Left lung (tissue), 14 donors: ENCODE measurements around the gene HBEGF. TPM values are rescaled to one million over a fixed set of nuclear protein-coding genes. Genes with fewer than 3 reads are reported as not detected.

Experiments used
- ATAC-seq: fragments of 200-7000 bp; cut with Tn5 transposase; one replicate; pipeline ENCODE4 v1.9.1; 2020; ENCODE audit warnings: moderate library complexity
- DNase-seq, 4 donors: peaks; one replicate each; pipeline ENCODE4 v3.0.0-alpha.2; 2013 to 2020
- H3K27ac ChIP-seq, 2 donors: fragments of 200-600 bp; sonication (generic) in 1 of 2; one replicate each; pipeline versions ENCODE4 v1.5.0 to v1.8.0; 2020 to 2021
- H3K27me3 ChIP-seq, 2 donors: fragments of 200-600 bp; sonication (generic) in 1 of 2; one replicate each; pipeline versions ENCODE4 v1.5.0 to v1.8.0; 2020 to 2021
- H3K36me3 ChIP-seq, 2 donors: fragments of 200-600 bp; sonication (generic) in 1 of 2; one replicate each; pipeline versions ENCODE4 v1.5.0 to v1.8.0; 2020 to 2021
- H3K4me1 ChIP-seq, 2 donors: fragments of 200-600 bp; one replicate each; pipeline ENCODE4 v1.8.0; 2021
- H3K4me3 ChIP-seq, 2 donors: fragments of 200-600 bp; sonication (generic) in 1 of 2; one replicate each; pipeline versions ENCODE4 v1.5.0 to v1.8.0; 2020 to 2021; ENCODE audit warnings: mild to moderate bottlenecking in 1 of 2
- H3K9me3 ChIP-seq, 2 donors: fragments of 200-600 bp; sonication (generic) in 1 of 2; one replicate each; pipeline versions ENCODE4 v1.5.0 to v1.8.0; 2020 to 2021
- CTCF ChIP-seq, 2 donors: fragments of 200-600 bp; sonication (generic) in 1 of 2; IDR thresholded peaks; one replicate each; pipeline versions ENCODE4 v1.5.0 to v1.8.0; 2021; ENCODE audit warnings: antibody characterized with exemption in 2 of 2
- intact Hi-C, 2 donors: fragments of 100-400 bp; cut with DNase I; formaldehyde crosslinking; loops; one replicate each; pipeline versions ENCODE4 v1.11.2 to v1.14.2; 2022
- long read RNA-seq, 12 donors: library from polyadenylated mRNA in 2 of 12; unstranded in 2 of 12; transcript quantifications; one replicate each; pipeline ENCODE4 v2.0.0 and lab custom pipeline, GENCODE V29; 2019 to 2026
- polyA plus RNA-seq, 6 donors: library from polyadenylated mRNA; unstranded; fragments of 120-200 nt; gene quantifications; one replicate each; pipeline ENCODE4 v1.2.1, GENCODE V29; 2013; ENCODE audit not compliant: insufficient read length in 6 of 6
- total RNA-seq, 2 donors: library from RNA; stranded (reverse); fragmentation: NEBNext Ultra II Directional; extraction: Animal tissue kit (Norgen Biotek cat#: 25700); gene quantifications; one replicate each; pipeline ENCODE4 v1.2.1, GENCODE V29; 2021
- donor health status: DM: no; HTN: yes; CAD: no.
- donor health status: DM: no; HTN: no; CAD: no.

The HBEGF gene
- total RNA-seq (10 to 100 TPM; 18.1 to 33.8 TPM), polyA plus RNA-seq (10 to 100 TPM in 2 of 6 donors, 1 to 10 TPM in 4; 5.4 to 12.7 (median 7.6) TPM)
- long read RNA-seq, donor 1, partial matches to known transcripts: 0 of 2 reads
- long read RNA-seq, donor 1, other reads (novel, unspliced or antisense): 0 of 2 reads
- long read RNA-seq, donor 2, partial matches to known transcripts: 0 of 2 reads
- long read RNA-seq, donor 2, other reads (novel, unspliced or antisense): 0 of 2 reads
- long read RNA-seq, donor 3, partial matches to known transcripts: 7 of 9 reads
- long read RNA-seq, donor 3, other reads (novel, unspliced or antisense): 0 of 9 reads
- long read RNA-seq, donor 4, transcript HBEGF-201 (6 exons, 2,386 nt): major isoform, 16 of 23 reads
- long read RNA-seq, donor 4, partial matches to known transcripts: 6 of 23 reads
- long read RNA-seq, donor 4, other reads (novel, unspliced or antisense): 1 of 23 reads
- long read RNA-seq, donor 5, partial matches to known transcripts: 0 of 2 reads
- long read RNA-seq, donor 5, other reads (novel, unspliced or antisense): 0 of 2 reads
- long read RNA-seq, donor 6, partial matches to known transcripts: 0 of 1 reads
- long read RNA-seq, donor 6, other reads (novel, unspliced or antisense): 0 of 1 reads
- long read RNA-seq, donor 7: 0 reads
- long read RNA-seq, donor 8, partial matches to known transcripts: 0 of 3 reads
- long read RNA-seq, donor 8, other reads (novel, unspliced or antisense): 0 of 3 reads
- long read RNA-seq, donor 9: 0 reads
- long read RNA-seq, donor 10, transcript HBEGF-201 (6 exons, 2,386 nt): major isoform, 10 of 11 reads
- long read RNA-seq, donor 10, partial matches to known transcripts: 1 of 11 reads
- long read RNA-seq, donor 10, other reads (novel, unspliced or antisense): 0 of 11 reads
- long read RNA-seq, donor 11, partial matches to known transcripts: 0 of 6 reads
- long read RNA-seq, donor 11, other reads (novel, unspliced or antisense): 0 of 6 reads
- long read RNA-seq, donor 12, partial matches to known transcripts: 0 of 2 reads
- long read RNA-seq, donor 12, other reads (novel, unspliced or antisense): 0 of 2 reads

- Histone ChIP-seq H3K9me3 (no peaks in the 10 kb centered on the region), H3K36me3 (peaks cover 0 to 8% of the 10 kb centered on the region in 2 donors), H3K27ac (peak within 1 kb of the TSS; percentile 70 to 88), H3K4me3 (peak within 1 kb of the TSS; percentile 75 to 97), H3K27me3 (no peaks in the 10 kb centered on the region), H3K4me1 (peaks cover 9 to 55% of the 10 kb centered on the region in 2 donors)
- ATAC-seq (peak; percentile 86), DNase-seq (peak; percentile 76 to 98 (median 87))
- TF ChIP-seq CTCF (IDR thresholded peaks at IDR 0.05): peak; percentile 24 to 51
- intact Hi-C loops: loop anchor here (5.0 to 10.0 kb wide), 2 partner anchors 94 to 102 kb away; no protein-coding TSS in a partner anchor
Observed at GRCh38 chr5:140346348-140347221, at the start of gene HBEGF. HBEGF (minus strand) TSS chr5:140346603; CDS start chr5:140346328, 275 bp downstream.

GRCh38 chr5:140393738-140394137 is 47.3 kb upstream of the HBEGF start:
- ATAC-seq (no peak), DNase-seq (no peak)
- no peak for TF ChIP-seq CTCF (IDR thresholded peaks at IDR 0.05)
- peaks cover 0 to 7% of the 10 kb centered on the region in 2 donors for H3K36me3 ChIP-seq
- no peaks in the 10 kb centered on the region for H3K9me3 ChIP-seq
- no peaks in the 10 kb centered on the region for H3K4me1 ChIP-seq
- no peak overlapping the region for H3K4me3 ChIP-seq
- no peaks in the 10 kb centered on the region for H3K27me3 ChIP-seq
- intact Hi-C loops: no loop called here
- no peak overlapping the region for H3K27ac ChIP-seq

- H3K27ac ChIP-seq: peak overlapping the region in 1 of 2 donors; percentile 56
Observed at GRCh38 chr5:140391732-140392131, 45.3 kb upstream of the HBEGF start.

GRCh38 chr5:140391312-140391711 is 44.9 kb upstream of the HBEGF start:
- H3K4me1 ChIP-seq: no peaks in the 10 kb centered on the region
- H3K4me3 ChIP-seq: no peak overlapping the region
- H3K9me3 ChIP-seq: no peaks in the 10 kb centered on the region
- ATAC-seq: peak; percentile 74
- intact Hi-C loops: no loop called here
- H3K27ac ChIP-seq: peak overlapping the region in 1 of 2 donors; percentile 56
- no peaks in the 10 kb centered on the region for H3K27me3 ChIP-seq
- DNase-seq: no peak
- H3K36me3 ChIP-seq: peaks cover 0 to 7% of the 10 kb centered on the region in 2 donors
- TF ChIP-seq CTCF (IDR thresholded peaks at IDR 0.05): no peak

More at GRCh38 chr5:140391732-140392131, 45.3 kb upstream of the HBEGF start:
- peaks cover 0 to 7% of the 10 kb centered on the region in 2 donors for H3K36me3 ChIP-seq
- DNase-seq (no peak), ATAC-seq (peak; percentile 96)
- no peaks in the 10 kb centered on the region for H3K27me3 ChIP-seq
- no peaks in the 10 kb centered on the region for H3K4me1 ChIP-seq
- no peaks in the 10 kb centered on the region for H3K9me3 ChIP-seq
- H3K4me3 ChIP-seq: no peak overlapping the region
- no peak for TF ChIP-seq CTCF (IDR thresholded peaks at IDR 0.05)
- intact Hi-C loops: no loop called here
